Kidney epithelial cell (primary cell): ENCODE data around the gene NIPA2. TPM values are rescaled to one million over a fixed set of nuclear protein-coding genes. Genes with fewer than 3 reads are reported as not detected.
A peak's percentile ranks its signal among the peaks of the same experiment; 100 is the strongest.

Experiments
- DNase-seq: peaks from one replicate; pipeline ENCODE4 v3.0.0-alpha.2; 2010; ENCODE audit warnings: low read depth
- H3K27me3 ChIP-seq: 2 replicates; pipeline ENCODE4 v1.6.0; 2011; ENCODE audit warnings: low read length; ENCODE audit not compliant: control insufficient read depth, insufficient read depth
- H3K36me3 ChIP-seq: 2 replicates; pipeline ENCODE4 v1.5.1; 2011; ENCODE audit warnings: low read length; ENCODE audit not compliant: control insufficient read depth, insufficient read depth
- H3K4me3 ChIP-seq: 2 replicates; pipeline ENCODE4 v1.5.1; 2011; ENCODE audit warnings: low read depth, mild to moderate bottlenecking, control low read depth, low read length
- total RNA-seq: library from RNA; depleted of rRNA; stranded (reverse); fragments of >200 nt; gene quantifications from 2 replicates; pipeline ENCODE4 v1.2.3, GENCODE V29; 2015
- TF ChIP-seq, protein P1 (sequence below): IDR thresholded peaks from 2 replicates; pipeline ENCODE4 v1.5.1; 2011; ENCODE audit warnings: mild to moderate bottlenecking, moderate library complexity, low read length, control low read depth, inconsistent platforms; ENCODE audit not compliant: insufficient read depth, poor library complexity, severe bottlenecking

NIPA2 gene
- 111 and 116 TPM in 2 replicates for total RNA-seq

DNA sequence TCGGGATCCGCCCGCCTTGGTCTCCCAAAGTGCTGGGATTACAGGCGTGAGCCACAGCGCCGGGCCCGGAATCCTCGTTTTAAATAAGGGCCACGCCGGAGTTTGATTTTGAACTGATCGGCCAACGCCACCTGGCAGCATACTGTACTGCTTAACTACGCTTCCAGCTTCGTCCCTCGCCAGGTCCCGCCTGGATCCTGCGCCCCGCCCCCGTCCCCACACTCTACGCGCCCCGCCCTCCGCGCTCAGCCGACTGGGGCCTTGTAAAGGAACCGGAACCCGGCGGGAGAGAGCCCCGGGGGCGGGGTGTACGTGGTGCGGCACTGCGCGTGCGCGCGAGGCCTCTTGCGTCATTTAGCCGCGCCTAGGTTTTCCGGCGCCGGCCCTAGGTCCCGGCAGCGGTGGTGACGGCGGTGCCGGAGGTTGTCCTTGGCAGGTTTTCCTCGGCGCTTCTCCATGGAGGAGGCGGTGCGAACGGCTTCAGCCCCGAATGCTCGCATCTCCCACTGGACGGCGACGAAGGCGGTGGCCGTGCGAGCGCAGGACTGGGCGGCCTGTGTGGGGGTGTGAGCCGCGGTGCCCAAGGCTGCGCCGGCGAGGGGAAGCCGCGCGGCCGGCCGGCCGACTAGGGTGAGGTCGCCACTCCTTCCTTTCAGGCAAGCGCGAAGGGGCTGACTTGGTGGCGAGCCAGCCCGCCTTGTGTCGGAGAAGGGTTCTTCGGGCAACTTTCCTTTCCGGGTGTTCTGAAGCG, at the start of gene NIPA2:
NIPA2 (plus strand) TSS at position 375 of the 751 bp plus-strand sequence. CDS start 13,066 bp downstream, outside the sequence.
- DNase-seq, result peak; percentile 82
- TF ChIP-seq, protein P1, sequence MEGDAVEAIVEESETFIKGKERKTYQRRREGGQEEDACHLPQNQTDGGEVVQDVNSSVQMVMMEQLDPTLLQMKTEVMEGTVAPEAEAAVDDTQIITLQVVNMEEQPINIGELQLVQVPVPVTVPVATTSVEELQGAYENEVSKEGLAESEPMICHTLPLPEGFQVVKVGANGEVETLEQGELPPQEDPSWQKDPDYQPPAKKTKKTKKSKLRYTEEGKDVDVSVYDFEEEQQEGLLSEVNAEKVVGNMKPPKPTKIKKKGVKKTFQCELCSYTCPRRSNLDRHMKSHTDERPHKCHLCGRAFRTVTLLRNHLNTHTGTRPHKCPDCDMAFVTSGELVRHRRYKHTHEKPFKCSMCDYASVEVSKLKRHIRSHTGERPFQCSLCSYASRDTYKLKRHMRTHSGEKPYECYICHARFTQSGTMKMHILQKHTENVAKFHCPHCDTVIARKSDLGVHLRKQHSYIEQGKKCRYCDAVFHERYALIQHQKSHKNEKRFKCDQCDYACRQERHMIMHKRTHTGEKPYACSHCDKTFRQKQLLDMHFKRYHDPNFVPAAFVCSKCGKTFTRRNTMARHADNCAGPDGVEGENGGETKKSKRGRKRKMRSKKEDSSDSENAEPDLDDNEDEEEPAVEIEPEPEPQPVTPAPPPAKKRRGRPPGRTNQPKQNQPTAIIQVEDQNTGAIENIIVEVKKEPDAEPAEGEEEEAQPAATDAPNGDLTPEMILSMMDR, result peak; percentile 8
- Histone ChIP-seq H3K4me3 (peak within 1 kb of the TSS; percentile 69), H3K36me3 (no peaks in the 10 kb centered on the region), H3K27me3 (no peaks in the 10 kb centered on the region)

DNA sequence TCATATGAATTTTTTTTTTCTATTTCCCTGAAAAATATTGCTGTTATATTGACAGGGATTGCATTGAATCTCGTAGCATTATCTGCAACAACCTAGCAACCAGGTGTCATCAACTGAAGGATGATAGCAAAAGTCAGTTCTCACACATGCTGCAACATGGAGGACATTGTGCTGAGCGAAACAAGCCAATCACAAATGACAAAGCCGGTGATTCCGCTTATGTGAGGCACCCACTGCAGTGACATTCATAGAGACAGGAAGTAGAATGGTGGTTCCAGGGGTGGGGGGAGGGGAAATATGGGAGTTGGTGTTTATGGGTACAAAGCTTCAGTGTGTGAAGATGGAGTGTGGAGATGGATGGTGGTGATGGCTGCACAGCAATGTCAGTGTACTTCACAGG, 44.4 kb upstream of the NIPA2 start:
- TF ChIP-seq, protein P1, result no peak
- Histone ChIP-seq H3K36me3 (peaks cover 1% of the 10 kb centered on the region), H3K4me3 (no peak overlapping the region), H3K27me3 (no peaks in the 10 kb centered on the region)
- no peak for DNase-seq

DNA sequence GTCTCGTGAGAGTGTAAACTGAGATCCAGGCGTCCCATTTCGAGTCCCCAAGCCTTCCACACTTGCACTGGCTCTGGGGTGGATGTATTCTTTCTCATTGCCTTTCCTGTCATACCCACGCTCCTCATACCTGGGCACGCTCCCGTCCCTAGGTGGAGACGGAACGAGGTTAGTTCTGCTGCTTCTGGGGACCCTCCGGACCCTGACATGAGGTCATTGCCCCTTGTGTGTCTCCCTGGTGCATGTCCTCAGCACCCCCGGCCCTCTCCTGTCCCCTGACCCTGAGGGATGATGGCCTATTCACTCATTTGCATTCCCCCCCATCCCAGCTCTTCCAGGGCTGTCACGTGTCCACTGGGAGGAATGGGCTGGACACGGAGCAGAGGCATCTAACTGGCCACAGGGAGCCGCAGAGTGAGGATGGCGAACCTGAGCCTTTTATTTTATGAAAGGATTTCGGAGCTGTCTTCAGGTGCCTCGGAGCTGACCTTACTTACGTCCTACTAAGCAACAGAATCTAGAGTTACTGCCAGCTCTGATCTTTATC, 43.8 kb upstream of the NIPA2 start:
- no peak for DNase-seq
- Histone ChIP-seq H3K4me3 (no peak overlapping the region), H3K27me3 (no peaks in the 10 kb centered on the region), H3K36me3 (peaks cover 1% of the 10 kb centered on the region)
- TF ChIP-seq, protein P1, result no peak

DNA sequence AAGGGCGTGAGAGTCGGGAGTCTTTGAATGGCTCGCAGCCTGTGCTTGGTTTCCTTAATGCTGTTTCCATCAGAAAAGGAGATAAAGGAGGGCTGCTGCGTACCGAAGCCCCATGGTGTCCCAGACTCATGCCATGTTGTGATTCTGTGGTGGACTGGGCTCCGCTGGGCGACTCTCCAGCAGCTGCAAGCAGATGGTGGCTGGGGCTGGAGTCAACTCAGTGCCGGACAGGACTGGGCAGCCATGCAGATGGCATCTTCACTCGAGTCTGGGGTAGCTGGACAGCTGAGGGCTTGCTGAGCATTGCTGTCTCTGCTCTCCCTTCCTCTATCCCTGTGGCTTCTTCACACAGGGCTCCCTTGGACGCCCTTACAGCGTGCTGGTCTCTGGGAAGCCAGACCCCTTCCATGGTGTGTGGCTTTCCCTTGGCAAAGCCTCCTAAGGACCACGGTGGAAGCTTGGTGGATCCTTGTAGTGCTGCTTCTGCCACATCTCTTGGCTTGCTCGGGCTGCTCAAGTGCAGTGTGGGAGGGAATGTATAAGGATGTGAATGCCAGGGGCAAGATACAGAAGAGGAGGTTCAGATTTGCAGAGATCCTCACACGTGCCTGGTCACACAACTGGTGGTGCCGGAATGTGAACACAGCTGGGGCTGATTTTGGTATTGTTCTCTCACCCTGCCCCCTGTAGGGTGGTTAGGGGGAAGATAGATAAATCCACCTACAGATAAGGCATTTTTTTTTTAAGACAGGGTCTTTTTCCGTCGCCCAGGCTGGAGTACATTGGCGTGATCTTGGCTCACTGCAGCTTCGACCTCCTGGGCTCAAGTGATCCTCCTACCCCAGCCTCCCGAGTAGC, 43.0 kb upstream of the NIPA2 start:
- TF ChIP-seq, protein P1, result no peak
- no peak overlapping the region for H3K4me3 ChIP-seq
- H3K36me3 ChIP-seq, result peaks cover 1% of the 10 kb centered on the region
- no peak for DNase-seq
- H3K27me3 ChIP-seq, result no peaks in the 10 kb centered on the region

DNA sequence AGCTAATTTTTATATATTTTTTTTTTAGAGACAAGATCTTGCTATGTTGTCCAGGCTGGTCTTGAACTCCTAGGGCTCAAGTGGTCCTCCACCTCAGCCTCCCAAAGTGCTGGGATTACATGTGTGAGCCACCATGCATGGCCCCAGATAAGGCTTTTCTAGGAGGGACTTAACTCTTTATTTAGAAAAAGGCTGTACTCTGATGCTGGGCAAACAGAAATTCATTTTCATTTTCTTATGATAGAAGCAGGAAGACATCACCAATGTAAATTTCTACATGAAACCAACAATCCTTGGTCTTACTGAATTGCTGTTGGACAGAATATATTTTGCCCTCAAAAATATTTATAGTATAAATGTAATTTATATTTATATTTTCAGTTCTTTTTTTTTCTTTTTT, 42.4 kb upstream of the NIPA2 start:
- TF ChIP-seq, protein P1, result no peak
- DNase-seq, result no peak

More for the DNA sequence above, 42.4 kb upstream of the NIPA2 start:
- Histone ChIP-seq H3K36me3 (peaks cover 1% of the 10 kb centered on the region), H3K27me3 (no peaks in the 10 kb centered on the region), H3K4me3 (no peak overlapping the region)
